Spleen (tissue), 7 donors: ENCODE results near the gene CARM1.

Source experiments
- POLR2A ChIP-seq, 3 donors: fragments of 450-650 bp; IDR thresholded peaks; one replicate each; pipeline ENCODE4 v1.5.1; 2017; ENCODE audit warnings: antibody characterized with exemption in 3 of 3, mild to moderate bottlenecking in 1 of 3
- TF ChIP-seq, protein P1 (sequence below), 11 experiments: fragments of 200-600 bp in 7 of 11; fragments of 450-650 bp in 4 of 11; sonication (generic) in 4 of 11; IDR thresholded peaks in 8 of 11; conservative IDR thresholded peaks in 3 of 11; 1 replicate in 7 of 11; 2 replicates in 4 of 11; pipeline versions ENCODE4 v1.4.0 to v1.8.0; 2016 to 2021; ENCODE audit warnings: antibody characterized with exemption in 11 of 11, inconsistent platforms in 4 of 11, mild to moderate bottlenecking in 1 of 11
- donor health status: DM: no; HTN: no; CAD: no; lungs with moderate emphysema.
- donor health status: DM: no; HTN: no; CAD: no.
- donor health status: DM: no; HTN: no; CAD: no.

DNA sequence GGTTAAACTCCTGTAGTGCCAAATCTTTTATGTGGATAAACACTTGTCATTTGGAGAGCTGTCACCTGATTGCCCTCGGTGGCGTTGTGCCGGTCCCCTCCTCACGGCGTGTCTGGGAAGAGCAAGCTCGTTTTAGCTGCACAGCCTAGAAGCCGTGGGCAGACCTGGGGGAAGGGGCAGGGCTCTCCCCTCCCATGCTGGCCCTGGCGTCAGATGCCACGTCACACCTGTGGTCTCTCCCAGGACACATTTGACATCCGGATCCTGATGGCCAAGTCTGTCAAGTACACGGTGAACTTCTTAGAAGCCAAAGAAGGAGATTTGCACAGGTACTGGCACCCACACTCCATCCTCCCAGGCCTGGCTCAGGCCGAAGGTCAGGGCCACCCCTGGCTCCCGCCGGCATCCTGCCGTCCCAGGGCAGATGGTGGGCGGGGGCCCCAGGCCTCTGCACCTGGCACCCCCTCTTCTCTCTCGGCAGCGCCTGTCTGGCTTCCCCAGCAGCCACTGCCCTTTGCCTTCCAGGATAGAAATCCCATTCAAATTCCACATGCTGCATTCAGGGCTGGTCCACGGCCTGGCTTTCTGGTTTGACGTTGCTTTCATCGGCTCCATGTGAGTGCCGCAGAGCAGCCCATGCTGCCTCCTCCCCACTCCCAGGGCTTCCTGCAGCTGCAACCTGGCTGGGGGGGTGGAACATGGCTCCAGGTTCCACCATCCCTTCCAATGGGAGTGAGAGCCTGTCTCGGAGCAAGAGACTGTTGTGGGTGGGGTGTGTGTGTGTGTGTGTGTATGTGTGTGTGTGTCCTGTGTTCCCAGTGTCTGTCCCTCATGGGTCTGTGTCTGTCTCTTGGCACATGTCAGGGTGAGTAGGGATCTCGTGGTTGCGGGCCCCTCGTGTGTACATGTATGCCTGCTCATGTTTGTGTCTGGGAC, 48.3 kb downstream of the CARM1 start:
- no peak for TF ChIP-seq POLR2A (IDR thresholded peaks at IDR 0.05)
- TF ChIP-seq, protein P1, sequence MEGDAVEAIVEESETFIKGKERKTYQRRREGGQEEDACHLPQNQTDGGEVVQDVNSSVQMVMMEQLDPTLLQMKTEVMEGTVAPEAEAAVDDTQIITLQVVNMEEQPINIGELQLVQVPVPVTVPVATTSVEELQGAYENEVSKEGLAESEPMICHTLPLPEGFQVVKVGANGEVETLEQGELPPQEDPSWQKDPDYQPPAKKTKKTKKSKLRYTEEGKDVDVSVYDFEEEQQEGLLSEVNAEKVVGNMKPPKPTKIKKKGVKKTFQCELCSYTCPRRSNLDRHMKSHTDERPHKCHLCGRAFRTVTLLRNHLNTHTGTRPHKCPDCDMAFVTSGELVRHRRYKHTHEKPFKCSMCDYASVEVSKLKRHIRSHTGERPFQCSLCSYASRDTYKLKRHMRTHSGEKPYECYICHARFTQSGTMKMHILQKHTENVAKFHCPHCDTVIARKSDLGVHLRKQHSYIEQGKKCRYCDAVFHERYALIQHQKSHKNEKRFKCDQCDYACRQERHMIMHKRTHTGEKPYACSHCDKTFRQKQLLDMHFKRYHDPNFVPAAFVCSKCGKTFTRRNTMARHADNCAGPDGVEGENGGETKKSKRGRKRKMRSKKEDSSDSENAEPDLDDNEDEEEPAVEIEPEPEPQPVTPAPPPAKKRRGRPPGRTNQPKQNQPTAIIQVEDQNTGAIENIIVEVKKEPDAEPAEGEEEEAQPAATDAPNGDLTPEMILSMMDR (IDR thresholded peaks at IDR 0.05 in 8 of 11, conservative IDR thresholded peaks at IDR 0.05 in 3 of 11) = no peak
